Measurements from ENCODE around the gene CD247.

Gene CD247

GRCh38 chr1:167404161-167404888 is 114.0 kb downstream of the CD247 start:
- DNase-seq, result no peak

GRCh38 chr1:167401260-167401873 is 117.0 kb downstream of the CD247 start:
- DNase-seq, result peak; percentile 30

- DNase-seq, result no peak
Measured at GRCh38 chr1:167400359-167400953, 117.9 kb downstream of the CD247 start.

- DNase-seq, result no peak
Measured at GRCh38 chr1:167392200-167392696, 126.1 kb downstream of the CD247 start.

- DNase-seq, result no peak
Measured at GRCh38 chr1:167388976-167389375, 129.4 kb downstream of the CD247 start.

- no peak for DNase-seq
Measured at GRCh38 chr1:167387251-167387910, 130.9 kb downstream of the CD247 start.

All from NCI-H2081 treated with DMSO at 0.1 percent for 48 hours (cell line).